Neuronal stem cell (in vitro differentiated cells): ENCODE results near the gene SPOCK3.

Experiments used
- DNase-seq: peaks from one replicate; pipeline ENCODE4 v3.0.0-alpha.2; 2013; ENCODE audit warnings: low spot score
- H2AFZ ChIP-seq: one replicate; pipeline ENCODE4 v1.6.1; 2013; ENCODE audit warnings: mild to moderate bottlenecking, low read length, inconsistent platforms
- H2AK5ac ChIP-seq: 2 replicates; pipeline ENCODE4 v1.6.1; 2013; ENCODE audit warnings: low read depth, mild to moderate bottlenecking, inconsistent platforms, low read length, moderate library complexity, mixed read lengths
- H2BK120ac ChIP-seq: 2 replicates; pipeline ENCODE4 v1.6.1; 2013; ENCODE audit warnings: low read depth, mild to moderate bottlenecking, inconsistent platforms, low read length, moderate library complexity, mixed read lengths
- H2BK12ac ChIP-seq: one replicate; pipeline ENCODE4 v1.6.1; 2013; ENCODE audit warnings: low read length, inconsistent platforms
- H2BK15ac ChIP-seq: 2 replicates; pipeline ENCODE4 v1.6.1; 2013; ENCODE audit warnings: mild to moderate bottlenecking, low read length, inconsistent platforms, mixed read lengths
- H2BK5ac ChIP-seq: one replicate; pipeline ENCODE4 v1.6.1; 2013; ENCODE audit warnings: inconsistent platforms, mild to moderate bottlenecking, low read length, moderate library complexity
- H3K14ac ChIP-seq: one replicate; pipeline ENCODE4 v1.6.1; 2013; ENCODE audit warnings: low read length, inconsistent platforms
- H3K18ac ChIP-seq: 2 replicates; pipeline ENCODE4 v1.6.1; 2013; ENCODE audit warnings: low read length, inconsistent platforms
- H3K23ac ChIP-seq: 2 replicates; pipeline ENCODE4 v1.6.1; 2013; ENCODE audit warnings: low read depth, mild to moderate bottlenecking, mixed read lengths, low read length, inconsistent platforms; ENCODE audit not compliant: poor library complexity
- H3K27ac ChIP-seq: replicated peaks from 3 replicates; pipeline ENCODE4 v1.5.1; 2013; ENCODE audit warnings: low read length, inconsistent platforms
- H3K27me3 ChIP-seq, 3 experiments: 2 replicates each; pipeline ENCODE4 v1.6.1; 2013; ENCODE audit warnings: low read length in 3 of 3, mild to moderate bottlenecking in 2 of 3, inconsistent platforms in 1 of 3, low read depth in 1 of 3, mixed read lengths in 1 of 3, moderate library complexity in 1 of 3; ENCODE audit not compliant: control insufficient read depth in 3 of 3, insufficient read depth in 3 of 3
- H3K36me3 ChIP-seq, 2 donors: replicated peaks in 1 of 2; 2 replicates each; pipeline ENCODE4 v1.6.1; 2013; ENCODE audit warnings: low read length in 2 of 2; ENCODE audit not compliant: control insufficient read depth in 2 of 2, insufficient read depth in 2 of 2
- H3K4ac ChIP-seq: 2 replicates; pipeline ENCODE4 v1.6.1; 2013; ENCODE audit warnings: inconsistent platforms, mild to moderate bottlenecking, low read length, moderate library complexity
- H3K4me1 ChIP-seq, 2 donors: 1 replicate in 1 of 2; 2 replicates in 1 of 2; pipeline ENCODE4 v1.6.1; 2013; ENCODE audit warnings: low read length in 2 of 2, low read depth in 1 of 2; ENCODE audit not compliant: control insufficient read depth in 2 of 2, insufficient read depth in 1 of 2
- H3K4me2 ChIP-seq: one replicate; pipeline ENCODE4 v1.6.1; 2013; ENCODE audit warnings: mild to moderate bottlenecking, low read length, inconsistent platforms; ENCODE audit not compliant: insufficient read depth, poor library complexity, severe bottlenecking
- H3K4me3 ChIP-seq, 2 donors: 2 replicates each; pipeline ENCODE4 v1.5.1; 2013; ENCODE audit warnings: low read length in 2 of 2, mild to moderate bottlenecking in 2 of 2, inconsistent platforms in 1 of 2, moderate library complexity in 1 of 2
- H3K79me1 ChIP-seq: one replicate; pipeline ENCODE4 v1.6.1; 2013; ENCODE audit warnings: low read depth, mild to moderate bottlenecking, inconsistent platforms, low read length, moderate library complexity
- H3K9ac ChIP-seq: one replicate; pipeline ENCODE4 v1.6.1; 2013; ENCODE audit warnings: mild to moderate bottlenecking, low read depth, low read length, inconsistent platforms; ENCODE audit not compliant: poor library complexity
- H3K9me3 ChIP-seq, 2 donors: replicated peaks in 1 of 2; 2 replicates each; pipeline versions ENCODE3 to v1.6.1; 2013; ENCODE audit warnings: low read length in 2 of 2, mild to moderate bottlenecking in 2 of 2, inconsistent platforms in 1 of 2, low read depth in 1 of 2, mixed read lengths in 1 of 2, moderate library complexity in 1 of 2; ENCODE audit not compliant: control insufficient read depth in 2 of 2, insufficient read depth in 1 of 2
- H4K8ac ChIP-seq: one replicate; pipeline ENCODE4 v1.6.1; 2013; ENCODE audit warnings: low read depth, mild to moderate bottlenecking, inconsistent platforms, low read length, moderate library complexity
- H4K91ac ChIP-seq: one replicate; pipeline ENCODE4 v1.6.1; 2013; ENCODE audit warnings: low read length, low read depth, mild to moderate bottlenecking, inconsistent platforms; ENCODE audit not compliant: poor library complexity
- WGBS, 2 donors: extraction: QIAGEN DNeasy Blood & Tissue Kit; methylation state at CpG; one replicate each; pipeline ENCODE4 v1.1.7; 2013; ENCODE audit warnings: missing lambda C conversion rate in 2 of 2, mixed read lengths in 1 of 2; ENCODE audit not compliant: insufficient read length in 2 of 2, insufficient replicate concordance in 1 of 2; ENCODE audit errors: extremely low coverage in 2 of 2; 5-methylcytosine and 5-hydroxymethylcytosine counted together

SPOCK3 gene

DNA sequence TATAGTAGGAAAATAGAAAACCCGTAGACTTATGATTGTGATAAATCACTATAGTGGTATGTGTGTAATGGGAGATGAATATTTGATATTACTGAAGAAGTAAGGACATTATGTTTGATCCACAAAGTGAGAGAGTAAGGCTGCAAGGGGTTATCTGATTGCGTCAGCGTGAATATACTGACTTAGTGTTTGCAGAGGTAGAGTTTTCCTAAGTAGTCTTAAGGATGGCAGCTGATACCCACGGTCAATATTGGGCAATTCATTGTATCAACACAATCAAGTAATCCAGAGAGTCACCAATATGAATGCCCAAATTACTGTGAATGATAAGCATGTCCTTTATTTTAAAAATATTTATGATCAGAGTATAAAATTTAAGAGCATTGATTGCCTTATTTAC is 83.7 kb downstream of the SPOCK3 start:
- H3K23ac ChIP-seq, result no peak overlapping the region
- WGBS, 2 donors, result 100% methylated on average over 1 of the region's 4 CpGs; no CpG with 5 or more reads in 1 of the 2 donors
- no peak overlapping the region for H3K14ac ChIP-seq
- no peaks in the 10 kb centered on the region for H3K79me1 ChIP-seq
- no peak overlapping the region for H4K91ac ChIP-seq
- H3K36me3 ChIP-seq, result no peaks in the 10 kb centered on the region
- no peaks in the 10 kb centered on the region for H3K9me3 ChIP-seq
- H3K4me1 ChIP-seq, result no peaks in the 10 kb centered on the region
- no peak overlapping the region for H2BK120ac ChIP-seq
- no peak overlapping the region for H3K4me3 ChIP-seq
- no peak overlapping the region for H3K27ac ChIP-seq
- DNase-seq, result no peak
- no peak overlapping the region for H3K4ac ChIP-seq
- H2BK5ac ChIP-seq, result no peak overlapping the region
- H2AK5ac ChIP-seq, result no peak overlapping the region
- no peak overlapping the region for H3K4me2 ChIP-seq
- no peak overlapping the region for H4K8ac ChIP-seq
- no peak overlapping the region for H2BK15ac ChIP-seq
- H2BK12ac ChIP-seq, result no peak overlapping the region
- no peak overlapping the region for H3K18ac ChIP-seq
- H2AFZ ChIP-seq, result no peak overlapping the region
- no peak overlapping the region for H3K9ac ChIP-seq
- no peaks in the 10 kb centered on the region for H3K27me3 ChIP-seq

DNA sequence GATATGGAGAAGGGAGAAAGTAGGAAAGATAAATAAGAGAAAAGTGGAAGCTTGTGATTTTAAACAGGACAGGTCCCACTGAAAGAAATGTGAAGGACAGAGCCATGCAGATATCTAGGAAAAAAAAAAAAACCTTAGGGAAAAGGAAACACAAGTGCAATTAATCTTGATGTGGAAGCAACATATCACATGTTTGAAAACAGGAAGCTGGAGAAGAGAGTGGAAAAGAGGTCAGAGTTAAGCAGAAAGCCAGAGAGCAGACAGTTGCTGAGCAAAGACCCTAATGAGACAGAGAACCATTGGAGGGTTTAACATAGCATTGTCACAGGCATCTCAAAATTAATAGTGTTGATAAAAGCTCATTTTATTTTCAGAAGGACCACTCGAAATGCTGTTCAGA is 89.7 kb downstream of the SPOCK3 start:
- Histone ChIP-seq H3K23ac (no peak overlapping the region), H3K4me2 (no peak overlapping the region), H3K27ac (no peak overlapping the region), H3K4me1 (no peaks in the 10 kb centered on the region), H2BK12ac (no peak overlapping the region), H3K4me3 (no peak overlapping the region), H3K14ac (no peak overlapping the region), H2BK120ac (no peak overlapping the region), H2BK15ac (no peak overlapping the region), H3K18ac (no peak overlapping the region), H3K27me3 (no peaks in the 10 kb centered on the region), H3K79me1 (no peaks in the 10 kb centered on the region), H3K4ac (no peak overlapping the region), H4K8ac (no peak overlapping the region), H3K9me3 (no peaks in the 10 kb centered on the region), H3K9ac (no peak overlapping the region), H2BK5ac (no peak overlapping the region), H4K91ac (no peak overlapping the region), H3K36me3 (no peaks in the 10 kb centered on the region), H2AFZ (no peak overlapping the region), H2AK5ac (no peak overlapping the region)
- no CpG with 5 or more reads among the region's 1 CpG for WGBS, 2 donors
- DNase-seq, result no peak

DNA sequence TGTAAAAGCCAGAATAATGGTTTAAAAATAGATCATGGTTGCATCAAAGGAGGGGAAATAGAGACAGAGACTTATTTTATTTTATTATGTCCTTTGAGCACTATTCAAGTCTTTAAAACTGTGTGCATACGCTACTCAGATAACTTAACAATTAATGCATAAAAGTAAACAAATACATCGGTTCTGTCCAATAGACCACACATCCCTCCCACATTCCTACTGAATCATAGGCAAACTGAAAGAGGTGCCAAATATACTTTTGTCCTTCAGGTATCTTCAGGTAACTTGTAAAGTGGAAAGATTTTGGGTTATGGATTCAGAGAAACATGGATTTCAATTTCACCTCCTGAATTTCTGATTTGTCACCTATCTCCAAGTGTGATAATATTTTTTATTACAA is 91.3 kb downstream of the SPOCK3 start:
- no peak overlapping the region for H2BK5ac ChIP-seq

DNA sequence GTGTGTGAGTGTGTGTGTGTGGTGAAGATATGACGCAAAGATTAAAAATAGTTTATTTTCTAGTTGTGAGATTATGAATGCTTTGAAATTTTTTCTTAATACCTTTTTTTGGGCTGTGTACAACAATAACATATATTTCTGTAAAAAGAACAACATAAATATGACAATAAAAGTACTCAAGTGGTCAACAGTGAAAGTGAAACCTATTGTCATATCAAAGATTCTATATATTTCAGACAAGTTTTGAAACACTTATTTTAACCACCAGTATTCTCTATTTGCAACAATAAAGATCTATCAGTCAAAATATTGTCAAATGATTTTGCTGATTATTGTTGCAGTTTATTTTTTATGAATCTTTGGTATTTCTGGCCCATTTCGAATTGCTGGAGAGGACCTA is 98.0 kb downstream of the SPOCK3 start:
- Histone ChIP-seq H3K36me3 (no peaks in the 10 kb centered on the region), H4K8ac (no peak overlapping the region), H3K27ac (no peak overlapping the region), H4K91ac (no peak overlapping the region), H3K4ac (no peak overlapping the region), H3K9me3 (no peaks in the 10 kb centered on the region), H3K18ac (no peak overlapping the region), H3K27me3 (no peaks in the 10 kb centered on the region), H3K9ac (no peak overlapping the region), H2BK5ac (no peak overlapping the region), H2AK5ac (no peak overlapping the region), H3K79me1 (no peaks in the 10 kb centered on the region), H2BK120ac (no peak overlapping the region), H3K4me2 (no peak overlapping the region), H3K14ac (no peak overlapping the region), H3K23ac (no peak overlapping the region), H2BK12ac (no peak overlapping the region), H2BK15ac (no peak overlapping the region), H3K4me3 (no peak overlapping the region), H3K4me1 (no peaks in the 10 kb centered on the region), H2AFZ (no peak overlapping the region)
- no peak for DNase-seq
- WGBS, 2 donors, result no CpG with 5 or more reads among the region's 2 CpGs

More for the DNA sequence above, 91.3 kb downstream of the SPOCK3 start:
- no peaks in the 10 kb centered on the region for H3K9me3 ChIP-seq
- no peak overlapping the region for H3K4me2 ChIP-seq
- H4K91ac ChIP-seq, result no peak overlapping the region
- no peak overlapping the region for H4K8ac ChIP-seq
- H3K4me1 ChIP-seq, result no peaks in the 10 kb centered on the region
- H2BK120ac ChIP-seq, result no peak overlapping the region
- H2BK15ac ChIP-seq, result no peak overlapping the region
- no peak overlapping the region for H2BK12ac ChIP-seq
- H3K14ac ChIP-seq, result no peak overlapping the region
- H3K27ac ChIP-seq, result no peak overlapping the region
- no CpG with 5 or more reads among the region's 2 CpGs for WGBS, 2 donors
- H3K4me3 ChIP-seq, result no peak overlapping the region
- H3K23ac ChIP-seq, result no peak overlapping the region
- no peaks in the 10 kb centered on the region for H3K79me1 ChIP-seq
- no peaks in the 10 kb centered on the region for H3K36me3 ChIP-seq
- no peak overlapping the region for H2AFZ ChIP-seq
- no peak overlapping the region for H3K4ac ChIP-seq
- H3K27me3 ChIP-seq, result no peaks in the 10 kb centered on the region
- H3K9ac ChIP-seq, result no peak overlapping the region
- H3K18ac ChIP-seq, result no peak overlapping the region
- DNase-seq, result no peak
- no peak overlapping the region for H2AK5ac ChIP-seq
